HUDEP-2 (cell line): Measurements from ENCODE around the gene TXNL4A.
"Not testable (repeated sequence)": the region's sequence is repeated elsewhere in the genome, so short reads cannot be mapped to it uniquely, and the experiment has no call there.

Source experiments
- DNase-seq, 76 experiments: peaks; one replicate each; lab custom pipeline; 2025; ENCODE audit not compliant: unreplicated experiment in 76 of 76; lab: John Stamatoyannopoulos, UW

The TXNL4A gene

GRCh38 chr18:80000877-80001276 is 12.5 kb upstream of the TXNL4A start:
- no peak for DNase-seq

GRCh38 chr18:79999701-80000100 is 11.3 kb upstream of the TXNL4A start:
- DNase-seq: not testable (repeated sequence)

DNA sequence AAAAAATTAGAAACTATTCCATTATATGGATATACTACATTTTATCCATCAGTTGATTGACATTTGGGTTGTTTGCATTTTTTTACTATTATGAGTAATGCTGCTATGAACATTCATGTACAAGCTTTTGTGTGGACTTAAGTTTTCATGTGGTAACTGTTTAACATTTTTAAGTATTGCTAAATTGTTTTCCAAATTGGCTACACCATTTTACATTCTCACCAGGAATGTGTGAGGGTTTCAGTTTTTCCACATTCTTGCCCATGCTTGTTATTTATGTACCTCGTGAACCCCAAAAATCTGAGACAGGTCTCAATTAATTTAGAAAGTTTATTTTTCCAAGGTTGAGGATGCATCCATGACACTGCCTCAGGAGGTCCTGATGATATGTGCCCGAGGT is 3.1 kb upstream of the TXNL4A start:
- no peak for DNase-seq

- no peak for DNase-seq
These were observed 783 bp upstream of the TXNL4A start for GRCh38 chr18:79989195-79989497.

- DNase-seq: peak in 51 of 76 experiments; percentile 3 to 79 (median 50)
These were observed 302 bp downstream of the TXNL4A start for GRCh38 chr18:79988071-79988450.

DNA sequence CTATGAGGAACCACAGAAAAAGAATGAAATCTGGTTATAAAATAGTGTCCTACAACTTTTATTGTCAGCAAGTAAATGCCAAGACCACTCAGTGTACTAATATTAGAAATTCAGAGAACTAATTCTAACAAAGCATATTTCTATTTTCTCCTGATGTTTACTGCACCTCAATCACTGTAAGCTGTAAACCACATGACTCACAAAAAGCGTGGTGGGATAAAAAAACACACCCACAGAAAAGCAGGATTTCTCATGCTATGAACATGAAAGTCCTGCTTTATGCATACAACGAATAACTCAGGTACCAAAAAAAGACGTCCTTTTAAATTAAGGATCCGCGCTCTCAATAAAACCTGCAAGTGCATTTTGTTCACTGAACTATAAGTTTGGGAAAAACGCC is 797 bp downstream of the TXNL4A start:
- DNase-seq: no peak

GRCh38 chr18:79986726-79987125 is 1.6 kb downstream of the TXNL4A start:
- DNase-seq: no peak

DNA sequence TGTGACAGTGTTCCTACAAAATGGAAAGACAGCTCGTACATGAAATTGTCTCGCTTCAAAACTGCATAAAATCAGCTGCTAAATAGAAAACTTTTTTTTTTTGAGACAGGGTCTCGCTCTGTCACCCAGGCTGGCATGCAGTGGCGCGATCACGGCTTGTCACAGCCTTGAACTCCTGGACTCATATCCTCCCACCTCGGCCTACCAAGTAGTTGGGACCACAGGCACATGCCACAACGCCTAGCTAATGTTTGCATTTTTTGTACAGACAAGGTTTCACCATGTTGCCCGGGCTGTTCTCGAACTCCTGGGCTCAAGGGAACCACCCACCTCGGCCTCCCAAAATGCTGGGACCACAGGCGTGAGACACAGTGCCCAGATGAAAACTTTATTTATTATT is 3.2 kb downstream of the TXNL4A start:
- DNase-seq: no peak

DNA sequence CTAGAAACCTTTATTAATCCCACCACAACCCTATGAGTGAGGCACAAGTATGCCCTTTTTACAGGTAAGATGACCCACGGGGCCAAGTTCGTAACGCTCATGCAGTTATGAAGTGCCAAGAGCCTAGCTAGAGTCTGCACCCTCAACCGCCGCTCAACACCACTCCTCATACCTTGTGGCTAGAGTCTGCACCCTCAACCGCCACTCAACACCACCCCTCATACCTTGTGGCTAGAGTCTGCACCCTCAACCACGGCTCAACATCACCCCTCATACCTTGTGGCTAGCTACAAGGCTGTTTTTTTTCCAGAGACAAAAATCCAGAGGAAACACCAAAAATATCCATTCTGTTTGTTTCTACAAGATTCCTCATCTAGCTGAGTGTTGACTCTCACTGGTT is 4.6 kb downstream of the TXNL4A start:
- DNase-seq: no peak

DNA sequence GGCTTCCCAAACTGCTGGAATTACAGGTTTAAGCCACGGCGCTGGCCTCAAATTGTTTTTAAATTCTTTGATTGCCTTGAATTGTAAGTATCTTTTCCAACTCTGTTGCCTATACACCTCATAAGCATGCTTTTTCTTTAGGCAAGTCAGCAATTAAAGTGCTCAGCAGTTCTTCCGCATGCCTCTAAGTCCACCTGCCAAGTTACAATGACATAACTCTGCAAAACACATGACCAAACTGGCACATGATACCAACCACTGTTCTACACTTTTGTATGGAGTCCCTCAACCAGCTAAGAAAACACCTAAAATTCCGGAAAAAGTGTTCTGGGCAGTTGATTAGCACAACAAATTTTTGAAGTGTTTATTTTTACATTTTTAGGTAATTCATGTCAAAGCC is 5.1 kb downstream of the TXNL4A start:
- DNase-seq: no peak

DNA sequence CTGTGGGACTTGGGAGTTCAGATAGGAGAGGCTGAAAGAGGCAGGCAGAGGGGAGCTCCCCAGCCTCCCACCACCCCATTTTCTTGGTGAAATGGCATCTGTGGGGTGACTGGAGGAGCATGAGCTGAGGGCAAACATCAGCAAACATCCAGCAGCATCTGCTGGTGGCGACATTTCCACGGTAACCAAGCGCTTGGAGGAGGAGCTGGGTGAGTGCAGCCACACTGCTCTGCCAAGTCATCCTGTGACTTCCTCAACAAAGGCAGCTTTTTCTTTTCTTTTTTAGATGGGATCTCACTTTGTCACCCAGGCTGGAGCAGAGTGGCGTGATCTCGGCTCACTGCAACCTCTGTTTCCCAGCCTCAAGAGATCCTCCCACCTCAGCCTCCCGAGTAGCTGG is 5.6 kb downstream of the TXNL4A start:
- DNase-seq: peak in 12 of 76 experiments; percentile 3 to 44 (median 25)

DNA sequence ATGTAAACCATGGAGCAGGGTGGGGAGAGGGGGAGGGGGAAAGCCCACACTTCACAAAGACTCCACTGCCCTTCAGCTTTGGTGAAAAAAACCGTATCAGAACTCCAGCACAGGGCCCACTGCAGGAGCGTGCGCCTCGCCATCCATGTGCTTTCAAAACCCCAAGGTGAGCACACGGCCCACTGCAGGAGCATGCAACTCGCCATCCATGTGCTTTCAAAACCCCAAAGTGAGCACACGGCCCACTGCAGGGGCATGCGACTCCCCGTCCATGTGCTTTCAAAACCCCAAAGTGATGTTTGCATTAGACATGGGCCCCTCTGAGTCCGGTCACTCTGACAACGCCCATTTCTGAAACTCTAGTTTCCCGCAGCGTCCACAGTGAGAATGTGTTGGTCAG is 7.8 kb downstream of the TXNL4A start:
- DNase-seq: no peak

DNA sequence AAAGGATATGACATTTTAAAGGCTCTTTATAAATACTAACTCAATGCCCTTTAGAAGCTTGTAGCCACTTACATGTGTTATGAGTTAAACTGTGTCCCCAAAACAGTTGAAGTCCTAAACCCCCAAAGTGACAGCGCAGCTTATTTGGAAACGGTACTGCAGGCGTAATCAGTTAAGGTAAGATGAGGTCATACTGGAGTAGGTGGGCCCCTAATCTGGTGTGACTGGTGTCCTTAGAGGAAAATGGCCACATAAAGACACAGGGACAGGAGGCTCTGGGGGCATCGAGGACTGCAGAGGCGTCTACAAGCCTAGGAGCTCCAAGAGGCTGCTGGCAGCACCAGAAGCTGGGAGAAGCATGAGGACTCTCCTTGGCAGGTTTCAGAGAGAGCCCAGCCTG is 8.5 kb downstream of the TXNL4A start:
- no peak for DNase-seq

DNA sequence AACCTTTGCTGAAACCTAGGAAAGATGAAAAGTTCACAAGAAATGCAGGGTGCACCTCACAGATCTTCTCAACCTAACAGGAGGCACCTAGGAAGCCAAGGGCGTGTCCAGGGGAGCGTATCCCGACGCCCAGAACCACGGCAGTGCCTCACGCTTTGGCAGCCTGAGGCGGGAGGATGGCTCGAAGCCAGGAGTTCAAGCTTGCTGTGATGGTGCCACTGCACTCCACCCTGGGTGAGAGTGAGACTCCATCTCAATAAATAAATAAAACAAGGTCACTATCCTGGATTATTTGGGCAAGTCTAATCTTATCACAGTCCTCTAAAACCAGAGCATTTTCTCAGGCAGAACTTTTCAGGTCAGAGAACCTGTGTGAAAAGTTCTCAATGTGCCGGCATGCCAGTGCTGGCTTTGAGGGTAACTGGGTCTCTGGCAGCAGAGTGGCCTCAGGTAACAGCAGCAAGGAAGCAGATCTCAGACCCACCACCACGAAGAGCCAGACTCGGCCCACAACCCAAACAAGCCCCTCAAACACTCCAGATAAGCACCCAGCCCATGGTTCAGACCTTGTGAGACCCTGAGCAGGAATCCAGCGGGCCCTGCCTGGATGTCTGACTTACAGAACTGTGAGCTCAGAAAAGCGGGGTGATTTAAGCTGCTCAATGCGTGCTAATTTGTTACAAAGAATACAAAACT is 12.2 kb downstream of the TXNL4A start:
- peak in 70 of 76 experiments; percentile 8 to 88 (median 66) for DNase-seq

DNA sequence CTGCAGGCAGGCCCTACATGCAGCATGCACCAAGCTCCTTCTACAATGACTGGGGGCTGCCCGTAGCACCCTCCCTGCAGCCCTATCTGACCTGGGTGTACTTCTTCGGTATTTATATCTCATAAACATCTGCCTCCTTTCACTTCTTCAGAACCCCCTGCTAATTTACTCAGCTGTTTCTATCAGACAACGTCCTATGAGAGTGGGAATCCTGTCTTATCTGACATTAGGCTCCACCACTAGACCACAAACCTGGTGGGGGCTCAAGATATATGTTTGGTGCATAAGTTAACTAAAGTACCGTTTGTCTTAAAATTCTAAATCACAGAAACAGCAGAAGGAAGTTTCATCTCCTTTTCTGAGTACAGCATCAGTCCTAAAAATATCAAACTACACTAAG is 13.3 kb downstream of the TXNL4A start:
- DNase-seq: peak in 56 of 76 experiments; percentile 3 to 89 (median 54)

DNA sequence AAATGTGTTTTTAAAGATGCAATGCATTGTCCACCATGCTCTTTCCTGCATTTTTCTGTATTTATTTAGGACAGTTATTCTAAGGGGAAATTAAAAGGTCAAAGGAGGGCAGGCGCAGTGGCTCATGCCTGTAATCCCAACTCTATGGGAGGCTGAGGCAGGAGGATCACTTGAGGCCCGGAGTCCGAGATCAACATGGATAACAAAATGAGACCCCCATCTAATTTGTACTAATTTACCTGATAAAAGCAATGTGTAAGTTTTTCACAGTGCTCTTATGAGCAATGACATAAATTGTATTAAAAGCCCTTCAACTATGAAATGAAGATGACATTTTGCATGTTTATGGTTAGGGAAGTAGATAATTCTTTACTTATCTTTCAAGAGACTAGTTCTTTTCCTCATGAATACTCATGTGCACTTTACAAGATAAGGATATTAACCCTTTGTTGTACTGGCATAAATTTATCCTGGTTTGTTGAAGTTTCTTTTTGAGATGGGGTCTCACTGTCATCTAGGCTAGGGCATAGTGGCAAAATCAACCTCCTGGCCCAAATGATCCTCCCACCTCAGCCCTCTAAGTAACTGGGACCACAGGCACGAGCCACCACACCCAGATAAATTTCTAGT is 14.2 kb downstream of the TXNL4A start:
- DNase-seq: no peak

DNA sequence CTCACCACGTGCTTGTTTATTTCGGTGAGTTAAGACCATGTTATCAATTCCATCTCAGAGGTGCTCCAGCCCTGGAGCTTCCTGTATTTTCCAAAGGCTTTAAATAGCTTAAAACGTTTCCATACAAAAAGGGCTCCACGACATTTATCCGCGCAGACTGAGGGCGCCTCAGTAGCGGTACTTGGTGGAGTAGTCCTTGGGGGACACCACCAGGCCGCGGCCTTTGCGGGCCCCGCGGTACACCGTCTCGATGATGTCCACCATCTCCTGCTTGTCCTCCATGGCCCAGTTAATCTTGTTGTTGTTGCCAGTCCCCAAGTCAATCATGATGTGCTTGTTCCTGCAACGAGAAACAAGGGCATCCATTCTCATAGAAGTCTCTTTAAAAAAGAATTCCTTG is 14.8 kb downstream of the TXNL4A start:
- DNase-seq: no peak

DNA sequence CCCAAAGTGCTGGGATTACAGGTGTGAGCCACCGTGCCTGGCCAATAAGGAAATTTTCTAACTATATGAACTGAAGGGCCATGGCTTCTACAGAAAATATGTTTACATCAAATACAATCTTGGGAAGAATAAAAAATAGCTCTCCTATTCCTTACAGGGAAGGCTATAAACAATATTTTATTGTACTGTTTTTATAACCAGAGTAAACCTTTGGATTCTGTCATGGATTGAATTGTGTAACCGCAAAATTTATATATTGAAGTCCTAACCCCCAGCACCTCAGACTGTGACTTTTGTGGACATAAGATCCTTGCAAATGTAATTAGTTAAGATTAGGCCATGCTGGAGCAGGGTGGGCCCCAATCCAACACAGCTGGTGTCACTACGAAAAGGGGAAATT is 15.6 kb downstream of the TXNL4A start:
- no peak for DNase-seq

GRCh38 chr18:79971986-79972385 is 16.4 kb downstream of the TXNL4A start:
- DNase-seq: no peak

- DNase-seq: no peak
These were observed 17.0 kb downstream of the TXNL4A start for GRCh38 chr18:79971211-79971952.

- no peak for DNase-seq
These were observed 17.8 kb downstream of the TXNL4A start for GRCh38 chr18:79970419-79971133.
